ENCODE results near the gene CAMK1G. TPM values are rescaled to one million over a fixed set of nuclear protein-coding genes. Genes with fewer than 3 reads are reported as not detected.

The CAMK1G gene
- total RNA-seq, 2 experiments from 2014 or later = 2.4 to 2.8 TPM

DNA sequence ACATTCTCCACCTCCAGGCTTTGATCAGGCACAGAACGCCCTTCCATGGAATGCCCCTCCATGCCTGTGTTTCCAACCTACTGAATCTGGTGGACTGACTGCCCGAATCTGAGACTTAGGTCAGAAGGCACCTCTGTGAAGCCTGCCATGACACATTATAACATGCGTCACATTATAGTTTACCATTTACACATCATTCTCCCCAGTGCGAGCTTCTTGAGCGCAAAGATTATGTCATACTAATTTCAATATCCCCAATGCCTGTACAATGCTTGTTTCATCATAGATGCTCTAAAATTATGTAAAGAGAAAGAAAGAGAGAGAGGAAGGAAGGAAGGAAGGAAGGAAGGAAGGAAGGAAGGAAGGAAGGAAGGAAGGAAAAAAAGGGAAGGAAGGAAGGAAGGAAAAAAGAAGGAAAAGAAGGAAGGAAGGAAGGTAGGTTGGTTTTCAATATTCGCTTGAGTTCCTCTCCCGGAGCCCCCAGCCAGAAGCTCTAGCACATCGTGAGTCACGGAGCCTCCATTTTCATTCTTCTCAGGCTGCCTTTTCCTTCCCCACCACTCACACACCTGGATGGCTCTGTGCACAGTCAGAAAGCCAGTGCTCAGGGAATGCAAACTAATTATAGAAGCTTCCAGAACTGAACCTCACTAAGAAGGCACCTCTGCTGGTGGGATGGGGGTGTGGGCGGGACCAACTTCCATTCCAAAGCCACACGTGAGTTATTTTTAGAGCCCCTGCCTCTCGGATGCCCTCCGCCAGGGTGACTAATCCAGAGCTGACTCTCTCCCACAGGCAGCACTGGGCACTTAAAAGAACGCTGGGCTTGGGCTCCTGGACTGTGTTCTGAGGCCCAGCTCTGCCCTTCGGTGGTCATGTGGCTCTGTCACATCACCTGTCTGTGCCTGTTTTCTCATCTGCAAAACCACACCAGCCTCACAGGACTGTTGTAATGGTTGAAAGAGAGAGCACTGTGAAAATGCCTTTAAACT is 41.3 kb downstream of the CAMK1G start:
- intact Hi-C loops (cut with micrococcal nuclease) = no loop called here
- H3K4me1 Mint-ChIP-seq (ENCODE audit: low read depth) = peaks cover 15% of the 10 kb centered on the region
- CTCF ChIA-PET = interaction anchor here (0.7 to 3.9 kb wide), 9 partner anchors 12 to 708 kb away, joined by 3 to 38 read pairs (median 5); partner anchors contain the start of gene LAMB3
- no peak for DNase-seq
- H3K36me3 Mint-ChIP-seq (ENCODE audit: low read depth) = no peaks in the 10 kb centered on the region
- H3K4me3 Mint-ChIP-seq = no peak overlapping the region
- no peaks in the 10 kb centered on the region for H3K27me3 Mint-ChIP-seq (ENCODE audit: low read depth)
- H3K9me3 Mint-ChIP-seq = no peaks in the 10 kb centered on the region
- no peak overlapping the region for H3K27ac Mint-ChIP-seq

DNA sequence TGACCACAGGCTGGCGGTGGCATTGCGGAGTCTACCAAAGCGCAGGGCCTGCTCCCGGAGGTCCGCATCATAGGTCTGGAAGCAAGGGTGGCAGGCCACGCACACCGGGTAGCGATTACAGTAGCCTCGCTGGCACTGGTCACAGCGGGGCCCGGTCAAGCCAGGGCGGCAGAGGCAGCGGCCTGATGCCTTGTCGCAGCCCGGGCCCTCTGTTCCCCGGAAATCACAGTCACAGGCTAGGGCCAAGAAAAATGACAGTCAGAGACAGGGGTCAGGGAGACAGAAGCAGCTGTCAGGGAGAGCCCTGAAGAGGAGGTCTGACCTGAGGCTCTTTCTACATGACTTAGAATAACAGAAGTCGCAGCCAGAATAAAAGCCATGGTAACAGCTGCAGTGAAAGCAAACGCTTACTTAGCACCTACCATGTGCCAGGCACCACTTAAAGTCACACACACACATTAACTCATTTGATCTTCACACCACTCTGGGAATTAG is 42.3 kb downstream of the CAMK1G start:
- H3K4me1 Mint-ChIP-seq (ENCODE audit: low read depth) = peaks cover 15% of the 10 kb centered on the region
- intact Hi-C loops (cut with micrococcal nuclease) = loop anchor here (2.0 kb wide), 1 partner anchor 21 kb away; no protein-coding TSS in a partner anchor

DNA sequence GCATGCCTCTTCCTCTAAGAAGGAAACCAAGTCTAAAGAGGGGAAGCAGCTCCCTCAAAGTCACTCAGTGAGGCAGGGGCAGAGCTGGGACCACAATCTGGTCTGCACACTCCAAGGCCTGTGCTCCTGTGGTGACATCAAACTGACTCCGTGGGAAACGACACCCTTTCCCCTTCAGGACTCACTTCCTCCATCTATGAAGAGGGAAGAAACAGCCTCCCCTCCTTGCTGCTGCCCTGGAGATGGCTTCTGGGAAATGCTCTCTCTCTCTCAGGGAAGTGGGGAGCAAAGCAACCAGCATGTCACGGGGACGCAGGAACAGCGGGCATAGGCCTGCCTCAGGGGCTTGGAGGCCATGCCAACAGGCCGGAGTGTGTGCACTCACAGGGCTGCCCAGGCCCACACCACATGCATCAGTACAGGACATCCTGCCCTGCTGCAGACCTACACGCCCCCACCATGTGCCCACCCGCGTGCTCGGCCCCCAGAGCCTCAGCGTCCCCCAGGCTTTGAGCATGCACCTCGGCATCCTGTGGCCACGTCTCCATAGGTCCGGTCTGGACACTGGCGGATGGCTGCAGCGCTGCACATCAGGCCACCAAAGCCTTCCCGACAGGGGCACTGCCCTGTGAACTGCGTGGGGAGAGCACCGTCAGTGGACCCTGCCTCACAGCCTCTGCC is 43.0 kb downstream of the CAMK1G start:
- CTCF ChIA-PET = interaction anchor here (0.7 to 3.9 kb wide), 15 partner anchors 10 to 122 kb away, joined by 3 to 43 read pairs (median 6); no protein-coding TSS in a partner anchor
- intact Hi-C loops (cut with micrococcal nuclease) = loop anchor here (1.0 to 2.0 kb wide), 7 partner anchors 19 to 121 kb away; no protein-coding TSS in a partner anchor
- H3K4me1 Mint-ChIP-seq (ENCODE audit: low read depth) = peaks cover 15% of the 10 kb centered on the region

More for the DNA sequence above, 42.3 kb downstream of the CAMK1G start:
- H3K27ac Mint-ChIP-seq = no peak overlapping the region
- no peak overlapping the region for H3K4me3 Mint-ChIP-seq
- DNase-seq = no peak
- H3K9me3 Mint-ChIP-seq = no peaks in the 10 kb centered on the region
- CTCF ChIA-PET = interaction anchor here (1.4 to 3.9 kb wide), 6 partner anchors 13 to 56 kb away, joined by 3 to 38 read pairs (median 8); no protein-coding TSS in a partner anchor
- H3K36me3 Mint-ChIP-seq (ENCODE audit: low read depth) = no peaks in the 10 kb centered on the region
- H3K27me3 Mint-ChIP-seq (ENCODE audit: low read depth) = no peaks in the 10 kb centered on the region

DNA sequence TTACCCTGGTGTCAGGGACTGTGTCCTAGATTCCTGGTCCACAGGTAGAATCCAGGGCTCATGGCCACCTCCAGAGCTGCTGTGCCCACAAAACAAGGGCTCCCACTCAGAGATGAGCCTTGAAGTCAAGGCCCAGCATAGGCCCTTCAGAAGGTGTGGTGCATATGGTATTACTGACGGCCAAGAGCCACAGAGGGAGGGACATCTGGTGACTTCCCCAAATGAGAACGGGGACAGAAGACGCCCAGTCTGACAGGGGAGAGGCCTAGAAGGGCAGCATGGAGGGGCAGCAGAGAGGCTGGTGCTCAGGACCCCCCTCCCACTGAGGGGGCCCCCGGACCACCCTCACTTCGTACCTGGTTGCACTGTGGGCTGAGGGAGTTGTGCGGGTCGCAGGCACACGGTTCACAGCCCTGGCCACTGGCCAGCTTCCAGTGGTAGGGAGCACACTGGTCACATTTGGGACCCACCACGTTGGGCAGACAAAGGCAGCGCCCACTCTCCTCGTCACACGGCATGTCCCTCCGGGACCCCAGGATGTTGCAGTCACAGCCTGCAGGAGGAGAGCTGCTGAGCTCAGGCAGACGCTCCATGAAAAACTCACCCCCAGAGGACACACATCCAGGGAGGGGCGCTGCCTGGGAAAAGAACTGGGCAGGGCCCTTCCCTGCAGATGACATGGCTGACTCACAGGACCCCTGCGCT is 43.7 kb downstream of the CAMK1G start:
- no peaks in the 10 kb centered on the region for H3K36me3 Mint-ChIP-seq (ENCODE audit: low read depth)
- CTCF ChIA-PET = interaction anchor here (0.6 to 3.9 kb wide), 36 partner anchors 11 to 124 kb away, joined by 3 to 43 read pairs (median 5); partner anchors contain the start of genes CAMK1G and LAMB3
- no peak for DNase-seq
- intact Hi-C loops (cut with micrococcal nuclease) = loop anchor here (1.0 to 2.0 kb wide), 7 partner anchors 20 to 120 kb away; no protein-coding TSS in a partner anchor
- H3K27me3 Mint-ChIP-seq (ENCODE audit: low read depth) = no peaks in the 10 kb centered on the region
- H3K27ac Mint-ChIP-seq = no peak overlapping the region
- H3K4me1 Mint-ChIP-seq (ENCODE audit: low read depth) = peaks cover 15% of the 10 kb centered on the region
- H3K4me3 Mint-ChIP-seq = no peak overlapping the region
- no peaks in the 10 kb centered on the region for H3K9me3 Mint-ChIP-seq

More for the DNA sequence above, 43.0 kb downstream of the CAMK1G start:
- no peak overlapping the region for H3K4me3 Mint-ChIP-seq
- no peak for DNase-seq
- no peaks in the 10 kb centered on the region for H3K9me3 Mint-ChIP-seq
- no peak overlapping the region for H3K27ac Mint-ChIP-seq
- H3K27me3 Mint-ChIP-seq (ENCODE audit: low read depth) = no peaks in the 10 kb centered on the region
- no peaks in the 10 kb centered on the region for H3K36me3 Mint-ChIP-seq (ENCODE audit: low read depth)

DNA sequence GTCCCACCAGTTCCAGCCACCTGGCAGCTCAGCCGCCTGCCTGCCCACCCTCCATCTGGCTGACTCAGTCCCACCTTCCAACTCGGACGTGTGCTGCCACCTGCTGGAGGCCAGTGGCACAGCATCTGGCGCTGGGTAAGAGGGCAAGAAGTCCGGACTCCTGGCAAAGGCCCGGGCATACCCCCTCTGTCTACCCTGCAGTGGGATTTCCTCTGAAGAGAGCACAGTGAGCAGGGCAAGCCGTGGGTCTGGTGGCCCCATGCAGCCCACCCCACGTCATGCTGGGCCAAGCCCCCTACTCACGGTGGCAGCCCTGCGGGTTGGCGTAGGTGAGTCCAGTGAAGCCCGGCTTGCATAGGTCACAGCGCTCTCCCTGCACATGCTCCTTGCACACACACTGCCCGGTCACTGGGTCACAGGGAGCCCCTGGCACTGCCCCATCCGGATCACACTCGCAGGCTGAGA is 44.2 kb downstream of the CAMK1G start:
- intact Hi-C loops (cut with micrococcal nuclease) = loop anchor here (1.0 to 2.0 kb wide), 7 partner anchors 19 to 120 kb away; no protein-coding TSS in a partner anchor
- CTCF ChIA-PET = interaction anchor here (0.7 to 3.9 kb wide), 33 partner anchors 11 to 123 kb away, joined by 3 to 43 read pairs (median 5); partner anchors contain the start of genes CAMK1G and LAMB3
- no peaks in the 10 kb centered on the region for H3K9me3 Mint-ChIP-seq
- H3K27ac Mint-ChIP-seq = no peak overlapping the region
- H3K27me3 Mint-ChIP-seq (ENCODE audit: low read depth) = no peaks in the 10 kb centered on the region
- peaks cover 15% of the 10 kb centered on the region for H3K4me1 Mint-ChIP-seq (ENCODE audit: low read depth)
- no peaks in the 10 kb centered on the region for H3K36me3 Mint-ChIP-seq (ENCODE audit: low read depth)
- peak; percentile 89 for DNase-seq
- H3K4me3 Mint-ChIP-seq = no peak overlapping the region

DNA sequence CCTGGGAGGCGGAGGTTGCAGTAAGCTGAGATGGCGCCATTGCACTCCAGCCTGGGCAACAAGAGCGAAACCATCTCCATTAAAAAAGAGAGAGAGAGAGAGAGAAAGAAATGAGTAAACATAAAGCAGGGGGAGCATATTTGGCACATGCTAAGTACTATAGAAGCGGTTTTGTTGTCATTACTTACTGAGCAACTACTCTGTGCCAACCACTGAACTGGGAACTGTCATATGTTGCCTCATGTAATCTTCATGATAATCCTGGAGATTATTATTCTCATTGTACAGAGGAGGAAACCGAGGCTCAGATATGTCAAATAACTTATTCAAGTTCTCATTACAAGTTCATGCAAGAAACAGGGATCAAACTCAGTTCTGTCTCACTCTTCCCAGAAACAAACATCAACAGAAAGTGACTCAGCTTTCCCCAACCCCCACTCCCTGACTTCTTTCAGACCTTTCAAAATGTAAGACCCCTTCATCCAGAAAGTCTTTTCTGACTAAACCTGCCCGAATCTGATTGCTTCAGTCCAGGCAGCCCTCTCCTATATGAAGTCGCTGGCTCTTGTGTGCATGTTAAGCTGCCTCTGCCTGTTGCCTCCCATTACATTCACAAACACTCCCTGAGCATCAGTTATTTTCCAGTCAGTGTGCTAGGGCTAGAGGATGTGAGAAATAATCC is 45.2 kb downstream of the CAMK1G start:
- H3K27me3 Mint-ChIP-seq (ENCODE audit: low read depth) = no peaks in the 10 kb centered on the region
- CTCF ChIA-PET = interaction anchor here (0.6 to 3.5 kb wide), 14 partner anchors 12 to 121 kb away, joined by 3 to 43 read pairs (median 3); partner anchors contain the start of gene CAMK1G
- DNase-seq = peak; percentile 38
- no peak overlapping the region for H3K27ac Mint-ChIP-seq
- H3K9me3 Mint-ChIP-seq = no peaks in the 10 kb centered on the region
- intact Hi-C loops (cut with micrococcal nuclease) = no loop called here
- peaks cover 15% of the 10 kb centered on the region for H3K4me1 Mint-ChIP-seq (ENCODE audit: low read depth)
- H3K36me3 Mint-ChIP-seq (ENCODE audit: low read depth) = no peaks in the 10 kb centered on the region
- no peak overlapping the region for H3K4me3 Mint-ChIP-seq

DNA sequence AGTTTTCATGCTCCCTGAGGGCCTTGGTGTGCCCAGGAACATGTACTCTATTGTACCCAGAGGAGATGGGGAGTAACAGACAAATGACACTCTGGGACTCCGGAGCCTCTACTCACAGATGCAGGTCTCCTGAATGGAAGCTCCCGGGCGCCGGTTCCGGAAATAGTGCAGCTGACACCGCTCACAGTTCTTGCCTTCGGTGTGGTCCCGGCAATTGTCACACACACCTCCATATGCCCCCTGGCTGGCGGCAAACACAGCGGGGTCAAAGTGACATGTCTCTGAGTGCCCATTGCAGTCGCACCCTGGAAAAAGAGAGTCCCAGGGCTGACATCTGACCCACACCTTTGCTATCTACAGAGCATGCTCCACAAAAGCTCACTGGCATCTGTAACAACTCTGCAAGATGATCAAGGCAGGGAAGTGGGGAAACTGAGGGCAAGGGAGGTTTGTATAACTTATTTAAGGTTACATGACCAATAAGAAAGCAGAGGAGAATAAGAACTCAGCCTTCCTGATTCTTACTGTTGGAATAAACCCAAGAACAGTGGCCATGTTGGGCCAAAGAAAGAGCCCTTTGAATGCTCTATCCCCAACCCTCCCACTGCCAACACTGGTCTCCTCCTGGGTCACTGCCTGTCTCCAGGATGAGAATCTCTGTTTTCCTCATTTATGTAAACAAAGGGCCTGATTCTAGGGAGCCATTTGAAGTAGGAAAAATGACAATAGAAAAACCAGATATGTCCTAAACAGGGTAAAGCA is 46.3 kb downstream of the CAMK1G start:
- H3K27me3 Mint-ChIP-seq (ENCODE audit: low read depth) = no peaks in the 10 kb centered on the region
- H3K4me1 Mint-ChIP-seq (ENCODE audit: low read depth) = peaks cover 16% of the 10 kb centered on the region
- no peak overlapping the region for H3K4me3 Mint-ChIP-seq
- no peaks in the 10 kb centered on the region for H3K9me3 Mint-ChIP-seq
- no peaks in the 10 kb centered on the region for H3K36me3 Mint-ChIP-seq (ENCODE audit: low read depth)
- CTCF ChIA-PET = interaction anchor here (0.6 to 3.5 kb wide), 17 partner anchors 13 to 119 kb away, joined by 3 to 43 read pairs (median 5); partner anchors contain the start of gene CAMK1G
- intact Hi-C loops (cut with micrococcal nuclease) = no loop called here
- H3K27ac Mint-ChIP-seq = no peak overlapping the region
- DNase-seq = no peak

DNA sequence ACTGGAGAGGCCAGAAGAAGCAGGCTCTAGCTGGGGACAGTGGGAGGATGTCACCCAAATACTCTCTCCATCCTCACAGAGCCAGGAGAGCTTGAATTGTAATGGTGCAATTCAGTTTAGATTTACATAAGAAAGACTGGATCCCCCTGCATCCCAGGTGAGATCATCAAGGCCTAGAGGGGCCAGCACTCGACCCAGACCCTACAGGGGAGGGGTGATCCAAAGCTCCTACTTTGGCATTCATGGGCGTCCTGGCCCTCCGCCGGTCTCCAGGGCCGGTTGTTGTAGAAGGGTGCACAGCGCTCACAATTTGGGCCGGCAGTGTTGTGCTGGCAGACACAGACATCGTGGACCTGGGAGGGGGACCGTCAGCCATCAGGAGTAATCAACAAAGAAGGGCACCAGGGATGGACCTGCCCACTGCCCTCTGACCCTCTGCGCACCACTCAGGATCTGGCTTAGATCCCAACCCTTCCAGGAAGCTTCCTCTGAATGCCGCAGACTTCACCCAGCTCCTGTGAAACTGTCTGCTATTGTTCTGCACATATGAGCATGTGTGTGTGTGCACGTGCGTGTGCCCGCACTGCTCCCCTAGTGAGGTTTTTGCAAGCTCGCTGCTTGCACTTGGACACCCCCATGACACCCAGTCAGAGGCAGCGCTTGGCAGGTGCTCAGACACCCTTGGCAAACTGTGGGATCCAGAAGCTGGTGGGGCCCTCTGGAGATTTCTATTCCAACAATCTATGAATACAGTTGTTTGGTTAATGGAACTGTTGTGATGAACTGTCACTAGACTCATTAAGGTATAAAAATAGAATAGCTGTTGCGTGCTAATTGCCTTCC is 47.1 kb downstream of the CAMK1G start:
- no peaks in the 10 kb centered on the region for H3K36me3 Mint-ChIP-seq (ENCODE audit: low read depth)
- CTCF ChIA-PET = interaction anchor here (0.6 to 3.5 kb wide), 16 partner anchors 12 to 118 kb away, joined by 3 to 43 read pairs (median 5); partner anchors contain the start of gene G0S2
- intact Hi-C loops (cut with micrococcal nuclease) = no loop called here

DNA sequence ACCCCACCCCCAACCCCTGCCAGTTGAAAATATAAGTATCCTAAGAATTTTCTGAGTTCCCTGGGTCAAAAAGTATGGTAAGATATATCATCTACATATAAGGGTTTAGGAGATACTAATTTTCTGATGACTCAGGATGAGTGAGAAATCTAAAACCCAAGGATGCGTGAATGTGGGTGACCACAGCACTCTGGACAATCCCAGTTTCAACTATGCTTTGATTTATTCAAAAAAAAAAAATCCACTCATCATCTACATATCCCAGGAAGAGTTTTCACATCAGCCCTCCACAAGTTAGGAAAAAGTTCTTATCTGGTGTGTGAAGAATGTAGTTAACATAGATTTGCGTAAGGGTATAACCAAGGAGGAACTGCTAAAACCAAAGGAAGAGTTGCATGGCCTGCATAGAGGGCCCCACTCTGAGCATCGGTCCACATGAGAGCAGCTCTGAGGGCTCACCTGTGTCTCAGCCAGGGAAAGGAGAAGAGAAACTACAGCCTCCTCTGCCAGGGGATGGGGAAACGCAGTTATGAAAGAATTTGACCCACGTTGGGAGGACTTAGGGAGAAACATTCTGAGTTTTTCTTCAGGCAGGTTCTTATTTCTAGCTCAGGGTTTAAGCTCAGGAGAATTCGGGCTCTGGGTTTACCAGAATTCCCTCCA is 50.0 kb downstream of the CAMK1G start:
- no peak overlapping the region for H3K27ac Mint-ChIP-seq
- no peaks in the 10 kb centered on the region for H3K9me3 Mint-ChIP-seq
- no peak overlapping the region for H3K4me3 Mint-ChIP-seq
- no peaks in the 10 kb centered on the region for H3K36me3 Mint-ChIP-seq (ENCODE audit: low read depth)
- intact Hi-C loops (cut with micrococcal nuclease) = no loop called here
- CTCF ChIA-PET = no interaction called here
- DNase-seq = no peak
- H3K27me3 Mint-ChIP-seq (ENCODE audit: low read depth) = no peaks in the 10 kb centered on the region
- peaks cover 16% of the 10 kb centered on the region for H3K4me1 Mint-ChIP-seq (ENCODE audit: low read depth)

More for the DNA sequence above, 47.1 kb downstream of the CAMK1G start:
- H3K4me3 Mint-ChIP-seq = no peak overlapping the region
- no peak for DNase-seq
- H3K9me3 Mint-ChIP-seq = no peaks in the 10 kb centered on the region
- peaks cover 21% of the 10 kb centered on the region for H3K4me1 Mint-ChIP-seq (ENCODE audit: low read depth)
- no peak overlapping the region for H3K27ac Mint-ChIP-seq
- H3K27me3 Mint-ChIP-seq (ENCODE audit: low read depth) = no peaks in the 10 kb centered on the region

Measured in activated naive CD4-positive, alpha-beta T cell treated with anti-CD3 and anti-CD28 coated beads for 36 hours (primary cell).